IMR-90 (cell line): Measurements from ENCODE around the gene DNM3. TPM values are rescaled to one million over a fixed set of nuclear protein-coding genes. Genes with fewer than 3 reads are reported as not detected.

ENCODE experiments used
- ATAC-seq: fragments of 200-7000 bp; cut with Tn5 transposase; 2 replicates; pipeline ENCODE4 v1.9.1; 2020; ENCODE audit warnings: low read depth, mild to moderate bottlenecking, moderate library complexity
- BruUV-seq: library from RNA; stranded (reverse); fragments of 400-500 nt; replicated peaks from 2 replicates; lab custom pipeline; 2021; lab: Mats Ljungman, UMichigan
- CTCF ChIA-PET: fragments of 300-600 bp; formaldehyde crosslinking; extraction: SDS; loops from one replicate; lab custom pipeline; 2021; ENCODE audit warnings: antibody characterized with exemption; lab: Yijun Ruan, JAX
- POLR2A ChIA-PET: fragments of 300-600 bp; sonication (Branson Sonifier 250); formaldehyde crosslinking; loops from one replicate; lab custom pipeline; 2022; ENCODE audit warnings: antibody characterized with exemption; ENCODE audit not compliant: unreplicated experiment; lab: Charles Lee
- DNase-seq: peaks from one replicate; pipeline ENCODE4 v3.0.0; 2013
- H2AFZ ChIP-seq: replicated peaks from 2 replicates; pipeline ENCODE3; 2013; ENCODE audit warnings: low read length, mild to moderate bottlenecking; ENCODE audit not compliant: poor library complexity
- H2AK5ac ChIP-seq: 2 replicates; pipeline ENCODE4 v1.6.1; 2013; ENCODE audit warnings: low read depth, low read length, inconsistent platforms
- H2AK9ac ChIP-seq: replicated peaks from 2 replicates; pipeline ENCODE3; 2013; ENCODE audit warnings: mild to moderate bottlenecking, low read depth, low read length, moderate library complexity; ENCODE audit not compliant: poor library complexity
- H2BK120ac ChIP-seq: 2 replicates; pipeline ENCODE4 v1.6.1; 2013; ENCODE audit warnings: low read depth, low read length, inconsistent platforms
- H2BK15ac ChIP-seq: 3 replicates; pipeline ENCODE4 v1.6.1; 2013; ENCODE audit warnings: low read depth, low read length, inconsistent platforms
- H2BK20ac ChIP-seq: 2 replicates; pipeline ENCODE4 v1.6.1; 2013; ENCODE audit warnings: low read depth, mild to moderate bottlenecking, inconsistent platforms, low read length, moderate library complexity
- H2BK5ac ChIP-seq: 2 replicates; pipeline ENCODE4 v1.6.1; 2013; ENCODE audit warnings: mild to moderate bottlenecking, low read depth, low read length, inconsistent platforms; ENCODE audit not compliant: poor library complexity, severe bottlenecking
- H3K14ac ChIP-seq: replicated peaks from 2 replicates; pipeline ENCODE4 v1.6.1; 2013; ENCODE audit warnings: low read depth, low read length, inconsistent platforms
- H3K18ac ChIP-seq: 2 replicates; pipeline ENCODE4 v1.6.1; 2013; ENCODE audit warnings: low read depth, low read length, control low read depth
- H3K23ac ChIP-seq: 2 replicates; pipeline ENCODE4 v1.6.1; 2013; ENCODE audit warnings: low read depth, low read length, inconsistent platforms
- H3K27ac ChIP-seq: 2 replicates; pipeline ENCODE4 v1.5.1; 2013; ENCODE audit warnings: mild to moderate bottlenecking, control low read depth, low read length; ENCODE audit not compliant: insufficient read depth
- H3K27me3 ChIP-seq: 2 replicates; pipeline ENCODE4 v1.6.1; 2013; ENCODE audit warnings: low read length; ENCODE audit not compliant: control insufficient read depth, insufficient read depth
- H3K36me3 ChIP-seq: 2 replicates; pipeline ENCODE4 v1.6.1; 2013; ENCODE audit warnings: low read length, mixed read lengths; ENCODE audit not compliant: control insufficient read depth, insufficient read depth
- H3K4ac ChIP-seq: 2 replicates; pipeline ENCODE4 v1.6.1; 2013; ENCODE audit warnings: low read depth, low read length, inconsistent platforms
- H3K4me1 ChIP-seq: 2 replicates; pipeline ENCODE4 v1.6.1; 2013; ENCODE audit warnings: low read length, mixed read lengths; ENCODE audit not compliant: control insufficient read depth, insufficient read depth
- H3K4me2 ChIP-seq: 2 replicates; pipeline ENCODE4 v1.6.1; 2013; ENCODE audit warnings: low read depth, mild to moderate bottlenecking, control low read depth, low read length, moderate library complexity
- H3K4me3 ChIP-seq: 2 replicates; pipeline ENCODE4 v1.5.1; 2013; ENCODE audit warnings: low read depth, mild to moderate bottlenecking, control low read depth, low read length, moderate library complexity; ENCODE audit not compliant: insufficient read depth
- H3K56ac ChIP-seq: 2 replicates; pipeline ENCODE4 v1.6.1; 2013; ENCODE audit warnings: low read length, inconsistent platforms; ENCODE audit not compliant: insufficient read depth; ENCODE audit errors: extremely low read depth
- H3K79me1 ChIP-seq, 2 experiments: 2 replicates each; pipeline ENCODE4 v1.6.1; 2013; ENCODE audit warnings: low read length in 2 of 2, inconsistent platforms in 1 of 2, low read depth in 1 of 2
- H3K9ac ChIP-seq: 2 replicates; pipeline ENCODE4 v1.6.1; 2013; ENCODE audit warnings: low read depth, low read length, control low read depth
- H3K9me1 ChIP-seq: 2 replicates; pipeline ENCODE4 v1.6.1; 2013; ENCODE audit warnings: low read length, inconsistent platforms; ENCODE audit not compliant: insufficient read depth
- H3K9me3 ChIP-seq: 2 replicates; pipeline ENCODE4 v1.6.1; 2013; ENCODE audit warnings: low read length; ENCODE audit not compliant: control insufficient read depth, insufficient read depth
- H4K20me1 ChIP-seq: 2 replicates; pipeline ENCODE4 v1.6.1; 2013; ENCODE audit warnings: low read length, inconsistent platforms; ENCODE audit not compliant: insufficient read depth
- H4K5ac ChIP-seq: 2 replicates; pipeline ENCODE4 v1.6.1; 2013; ENCODE audit warnings: mild to moderate bottlenecking, low read depth, low read length, control low read depth
- H4K8ac ChIP-seq, 2 experiments: 2 replicates each; pipeline ENCODE4 v1.6.1; 2013; ENCODE audit warnings: low read depth in 2 of 2, low read length in 2 of 2, control low read depth in 1 of 2, inconsistent platforms in 1 of 2
- H4K91ac ChIP-seq: 2 replicates; pipeline ENCODE4 v1.6.1; 2013; ENCODE audit warnings: low read depth, low read length, inconsistent platforms; ENCODE audit not compliant: insufficient read depth
- BHLHE40 ChIP-seq: fragments of 150-350 bp; IDR thresholded peaks from 2 replicates; pipeline ENCODE4 v1.6.1; 2016; ENCODE audit warnings: mild to moderate bottlenecking, low read depth, low read length
- CEBPB ChIP-seq: IDR thresholded peaks from 2 replicates; pipeline ENCODE4 v1.6.1; 2012; ENCODE audit warnings: low read depth, low read length, improper control_type of control experiment
- CHD1 ChIP-seq: IDR thresholded peaks from 2 replicates; pipeline ENCODE4 v1.6.1; 2012; ENCODE audit warnings: low read depth, low read length, improper control_type of control experiment
- FOS ChIP-seq: fragments of 150-350 bp; IDR thresholded peaks from 2 replicates; pipeline ENCODE4 v1.6.1; 2016; ENCODE audit warnings: low read depth, low read length
- MAFK ChIP-seq: IDR thresholded peaks from 2 replicates; pipeline ENCODE4 v1.6.1; 2012; ENCODE audit warnings: low read depth, low read length, improper control_type of control experiment
- NFE2L2 ChIP-seq: fragments of 150-350 bp; IDR thresholded peaks from 2 replicates; pipeline ENCODE4 v1.6.1; 2016; ENCODE audit warnings: low read depth, mild to moderate bottlenecking, low read length
- POLR2A ChIP-seq: IDR thresholded peaks from 2 replicates; pipeline ENCODE4 v1.6.1; 2012; ENCODE audit warnings: mild to moderate bottlenecking, low read depth, low read length
- RAD21 ChIP-seq: IDR thresholded peaks from 2 replicates; pipeline ENCODE4 v1.6.1; 2012; ENCODE audit warnings: low read length, improper control_type of control experiment
- RCOR1 ChIP-seq: IDR thresholded peaks from 2 replicates; pipeline ENCODE4 v1.6.1; 2012; ENCODE audit warnings: mild to moderate bottlenecking, low read length, improper control_type of control experiment; ENCODE audit not compliant: insufficient replicate concordance
- RFX5 ChIP-seq: IDR thresholded peaks from 2 replicates; pipeline ENCODE4 v1.8.0; 2012; ENCODE audit warnings: low read depth, mild to moderate bottlenecking, low read length, moderate library complexity
- SMC3 ChIP-seq: fragments of 150-350 bp; IDR thresholded peaks from 2 replicates; pipeline ENCODE4 v1.6.1; 2016; ENCODE audit warnings: low read depth, mild to moderate bottlenecking, antibody characterized with exemption, low read length, moderate library complexity
- dilution Hi-C: fragments of 300-500 bp; cut with HindIII; formaldehyde crosslinking; loops from one replicate; pipeline ENCODE4 v1.14.3; 2018; ENCODE audit warnings: low sequenced_read_pairs; ENCODE audit not compliant: unreplicated experiment
- in situ Hi-C: fragments of 300-500 bp; cut with MboI; formaldehyde crosslinking; loops from 3 replicates; pipeline ENCODE4 v1.14.3; 2019; ENCODE audit warnings: low sequenced_read_pairs, inconsistent platforms, mixed read lengths
- intact Hi-C: fragments of 100-400 bp; cut with micrococcal nuclease; formaldehyde crosslinking; loops from 2 replicates; pipeline ENCODE4 v1.10.0; 2022
- polyA plus RNA-seq, 3 experiments: library from polyadenylated mRNA; depleted of rRNA; stranded (reverse); fragments of >200 nt; gene quantifications; 2 replicates each; pipeline ENCODE4 v1.2.3, GENCODE V29; 2012; ENCODE audit warnings: low replicate concordance in 1 of 3
- total RNA-seq: library from RNA; depleted of rRNA; stranded (reverse); fragments of >200 nt; gene quantifications from 2 replicates; pipeline ENCODE4 v1.2.3, GENCODE V29; 2012
- TF ChIP-seq, protein P1 (sequence below): conservative IDR thresholded peaks from 2 replicates; pipeline ENCODE4 v1.5.1; 2012; ENCODE audit warnings: mild to moderate bottlenecking, low read depth, low read length, improper control_type of control experiment
- TF ChIP-seq, protein P2 (sequence below): fragments of 150-350 bp; IDR thresholded peaks from 2 replicates; pipeline ENCODE4 v1.6.1; 2016; ENCODE audit warnings: low read depth, mild to moderate bottlenecking, low read length, moderate library complexity, borderline replicate concordance
- TF ChIP-seq, protein P3 (sequence below): fragments of 150-350 bp; IDR thresholded peaks from 2 replicates; pipeline ENCODE4 v1.6.1; 2017; ENCODE audit warnings: mild to moderate bottlenecking, antibody characterized with exemption, low read length, low read depth

DNM3 gene
- total and polyA plus RNA-seq, 2 of the 4 experiments (the other 2 are of a cell fraction) = 0.36 TPM

DNA sequence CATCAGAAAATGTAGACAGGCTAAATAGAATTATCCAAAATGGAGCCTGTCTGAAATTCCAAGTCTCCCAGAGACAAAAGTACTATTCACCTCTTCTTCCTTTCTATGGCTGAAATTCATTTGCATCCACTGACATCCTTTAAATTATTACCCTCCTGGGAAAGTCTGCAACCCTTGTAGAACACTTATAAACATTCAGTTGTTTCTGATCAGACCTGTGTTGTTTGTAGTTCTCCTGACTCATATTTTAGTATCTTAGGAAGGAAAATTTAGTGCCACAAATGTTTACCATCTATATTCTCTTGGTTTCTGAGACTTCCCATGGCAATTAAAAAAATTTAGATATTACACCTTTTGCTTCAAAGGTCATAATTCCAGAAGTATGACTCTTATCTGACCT lies 509.6 kb downstream of the DNM3 start:
- in situ Hi-C loops = no loop called here
- no peak for DNase-seq
- H2BK5ac ChIP-seq = no peak overlapping the region
- no peak overlapping the region for H3K23ac ChIP-seq
- no peak overlapping the region for H3K18ac ChIP-seq
- CTCF ChIA-PET = no interaction called here
- H3K36me3 ChIP-seq = no peaks in the 10 kb centered on the region
- no peak overlapping the region for H3K9ac ChIP-seq
- H3K27ac ChIP-seq = no peak overlapping the region
- no peak overlapping the region for H4K5ac ChIP-seq
- no peak overlapping the region for H2BK20ac ChIP-seq
- H3K79me1 ChIP-seq = no peaks in the 10 kb centered on the region
- TF ChIP-seq FOS = no peak
- TF ChIP-seq, protein P1, sequence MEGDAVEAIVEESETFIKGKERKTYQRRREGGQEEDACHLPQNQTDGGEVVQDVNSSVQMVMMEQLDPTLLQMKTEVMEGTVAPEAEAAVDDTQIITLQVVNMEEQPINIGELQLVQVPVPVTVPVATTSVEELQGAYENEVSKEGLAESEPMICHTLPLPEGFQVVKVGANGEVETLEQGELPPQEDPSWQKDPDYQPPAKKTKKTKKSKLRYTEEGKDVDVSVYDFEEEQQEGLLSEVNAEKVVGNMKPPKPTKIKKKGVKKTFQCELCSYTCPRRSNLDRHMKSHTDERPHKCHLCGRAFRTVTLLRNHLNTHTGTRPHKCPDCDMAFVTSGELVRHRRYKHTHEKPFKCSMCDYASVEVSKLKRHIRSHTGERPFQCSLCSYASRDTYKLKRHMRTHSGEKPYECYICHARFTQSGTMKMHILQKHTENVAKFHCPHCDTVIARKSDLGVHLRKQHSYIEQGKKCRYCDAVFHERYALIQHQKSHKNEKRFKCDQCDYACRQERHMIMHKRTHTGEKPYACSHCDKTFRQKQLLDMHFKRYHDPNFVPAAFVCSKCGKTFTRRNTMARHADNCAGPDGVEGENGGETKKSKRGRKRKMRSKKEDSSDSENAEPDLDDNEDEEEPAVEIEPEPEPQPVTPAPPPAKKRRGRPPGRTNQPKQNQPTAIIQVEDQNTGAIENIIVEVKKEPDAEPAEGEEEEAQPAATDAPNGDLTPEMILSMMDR = no peak
- no peak for TF ChIP-seq RAD21
- TF ChIP-seq POLR2A = no peak
- TF ChIP-seq SMC3 = no peak
- TF ChIP-seq BHLHE40 = no peak
- TF ChIP-seq MAFK = no peak
- no peak for TF ChIP-seq RFX5
- TF ChIP-seq, protein P2, sequence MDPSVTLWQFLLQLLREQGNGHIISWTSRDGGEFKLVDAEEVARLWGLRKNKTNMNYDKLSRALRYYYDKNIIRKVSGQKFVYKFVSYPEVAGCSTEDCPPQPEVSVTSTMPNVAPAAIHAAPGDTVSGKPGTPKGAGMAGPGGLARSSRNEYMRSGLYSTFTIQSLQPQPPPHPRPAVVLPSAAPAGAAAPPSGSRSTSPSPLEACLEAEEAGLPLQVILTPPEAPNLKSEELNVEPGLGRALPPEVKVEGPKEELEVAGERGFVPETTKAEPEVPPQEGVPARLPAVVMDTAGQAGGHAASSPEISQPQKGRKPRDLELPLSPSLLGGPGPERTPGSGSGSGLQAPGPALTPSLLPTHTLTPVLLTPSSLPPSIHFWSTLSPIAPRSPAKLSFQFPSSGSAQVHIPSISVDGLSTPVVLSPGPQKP = no peak
- no peak for TF ChIP-seq CEBPB
- no peak for TF ChIP-seq RCOR1
- no peak for TF ChIP-seq NFE2L2
- TF ChIP-seq, protein P3, sequence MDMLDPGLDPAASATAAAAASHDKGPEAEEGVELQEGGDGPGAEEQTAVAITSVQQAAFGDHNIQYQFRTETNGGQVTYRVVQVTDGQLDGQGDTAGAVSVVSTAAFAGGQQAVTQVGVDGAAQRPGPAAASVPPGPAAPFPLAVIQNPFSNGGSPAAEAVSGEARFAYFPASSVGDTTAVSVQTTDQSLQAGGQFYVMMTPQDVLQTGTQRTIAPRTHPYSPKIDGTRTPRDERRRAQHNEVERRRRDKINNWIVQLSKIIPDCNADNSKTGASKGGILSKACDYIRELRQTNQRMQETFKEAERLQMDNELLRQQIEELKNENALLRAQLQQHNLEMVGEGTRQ = no peak
- TF ChIP-seq CHD1 = no peak
- H2BK15ac ChIP-seq = no peak overlapping the region
- H3K56ac ChIP-seq = no peak overlapping the region
- H3K4me2 ChIP-seq = no peak overlapping the region
- no peak overlapping the region for H2AK9ac ChIP-seq
- H3K9me1 ChIP-seq = 0 out of 2 replicates have a peak, but pooled peaks cover 2% of the 10 kb centered on the region
- ATAC-seq = no peak
- H3K9me3 ChIP-seq = no peaks in the 10 kb centered on the region; the same call in 1 of the 2 replicates
- POLR2A ChIA-PET = no interaction called here
- H3K14ac ChIP-seq = no peak overlapping the region
- H2AFZ ChIP-seq = no peak overlapping the region
- no peaks in the 10 kb centered on the region for H3K27me3 ChIP-seq
- no peaks in the 10 kb centered on the region for H4K20me1 ChIP-seq
- no TSS peak for BruUV-seq
- no peak overlapping the region for H3K4me3 ChIP-seq
- no peak overlapping the region for H3K4ac ChIP-seq
- H4K91ac ChIP-seq = no peak overlapping the region
- no peak overlapping the region for H2AK5ac ChIP-seq
- intact Hi-C loops = no loop called here
- no peak overlapping the region for H4K8ac ChIP-seq
- peaks cover 7% of the 10 kb centered on the region for H3K4me1 ChIP-seq
- dilution Hi-C loops = no loop called here
- H2BK120ac ChIP-seq = no peak overlapping the region
